ENCODE data around the gene PHACTR1. TPM values are rescaled to one million over a fixed set of nuclear protein-coding genes. Genes with fewer than 3 reads are reported as not detected.

PHACTR1 gene
- total and polyA plus RNA-seq, 9 of the 15 experiments (the other 6 are each of a cell fraction or from before 2014, with no cell fraction given): 11.5 to 32.6 (median 22.0) TPM

DNA sequence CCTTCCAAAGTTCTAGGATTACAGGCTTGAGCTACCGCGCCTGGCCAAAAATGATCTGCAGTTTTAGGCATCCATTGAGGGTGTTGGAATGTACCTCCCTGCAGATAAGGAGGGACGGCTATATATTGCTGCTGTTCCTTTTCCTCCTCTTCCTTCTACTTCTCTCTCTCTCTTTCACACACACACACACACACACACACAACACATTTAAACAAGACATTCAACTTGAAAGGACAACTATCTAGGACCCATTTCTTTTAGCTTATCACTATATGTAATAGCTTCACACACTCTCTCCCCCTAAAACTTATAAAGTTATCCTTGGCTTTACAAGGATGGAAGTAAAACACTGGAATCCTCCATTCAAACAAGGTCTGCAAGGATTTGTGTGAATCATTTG, 260.6 kb downstream of the PHACTR1 start:
- ATAC-seq (no peak), FAIRE-seq (no peak)

More for the DNA sequence above, 260.6 kb downstream of the PHACTR1 start:
- ChIA-PET CTCF (ENCODE audit: low intra/inter-chr PET ratio) (no interaction called here), POLR2A (no interaction called here)
- WGBS (ENCODE audit: insufficient coverage, low coverage, missing lambda C conversion rate): 0% methylated on average over 3 of the region's 3 CpGs
- no peak overlapping the region for H3K27ac ChIP-seq (ENCODE audit: extremely low read depth, low read depth, low read length)
- no peak for DNase-seq (ENCODE audit: extremely low read depth in 1 of 4, low spot score in 3 of 4)
- H2AFZ ChIP-seq (ENCODE audit: low read depth, low read length): no peak overlapping the region
- H3K9ac ChIP-seq (ENCODE audit: insufficient read depth in 1 of 2, low read depth in 2 of 2, low read length in 2 of 2): no peak overlapping the region
- no peak overlapping the region for H3K4me2 ChIP-seq (ENCODE audit: insufficient read depth, low read length)
- no TSS peak for BruUV-seq (replicated peaks)
- no peaks in the 10 kb centered on the region for H3K9me1 ChIP-seq (ENCODE audit: control insufficient read depth, insufficient read depth, low read length)
- H3K9me3 ChIP-seq (replicated peaks; ENCODE audit: control insufficient read depth, insufficient read depth, low read depth, low read length): no peaks in the 10 kb centered on the region
- intact Hi-C loops (cut with micrococcal nuclease): no loop called here
- TF ChIP-seq SMAD4 (CRISPR knock-in tag; conservative IDR thresholded peaks at IDR 0.05): no peak
- TF ChIP-seq NCOA2 (IDR thresholded peaks at IDR 0.05; ENCODE audit: partially characterized antibody in 2 of 2): no peak
- TF ChIP-seq TRIM28 (IDR thresholded peaks at IDR 0.05): no peak
- no peak for TF ChIP-seq POLR2AphosphoS5 (IDR thresholded peaks at IDR 0.05; ENCODE audit: control insufficient read depth, insufficient read depth, low read depth, low read length)
- TF ChIP-seq, protein P1, sequence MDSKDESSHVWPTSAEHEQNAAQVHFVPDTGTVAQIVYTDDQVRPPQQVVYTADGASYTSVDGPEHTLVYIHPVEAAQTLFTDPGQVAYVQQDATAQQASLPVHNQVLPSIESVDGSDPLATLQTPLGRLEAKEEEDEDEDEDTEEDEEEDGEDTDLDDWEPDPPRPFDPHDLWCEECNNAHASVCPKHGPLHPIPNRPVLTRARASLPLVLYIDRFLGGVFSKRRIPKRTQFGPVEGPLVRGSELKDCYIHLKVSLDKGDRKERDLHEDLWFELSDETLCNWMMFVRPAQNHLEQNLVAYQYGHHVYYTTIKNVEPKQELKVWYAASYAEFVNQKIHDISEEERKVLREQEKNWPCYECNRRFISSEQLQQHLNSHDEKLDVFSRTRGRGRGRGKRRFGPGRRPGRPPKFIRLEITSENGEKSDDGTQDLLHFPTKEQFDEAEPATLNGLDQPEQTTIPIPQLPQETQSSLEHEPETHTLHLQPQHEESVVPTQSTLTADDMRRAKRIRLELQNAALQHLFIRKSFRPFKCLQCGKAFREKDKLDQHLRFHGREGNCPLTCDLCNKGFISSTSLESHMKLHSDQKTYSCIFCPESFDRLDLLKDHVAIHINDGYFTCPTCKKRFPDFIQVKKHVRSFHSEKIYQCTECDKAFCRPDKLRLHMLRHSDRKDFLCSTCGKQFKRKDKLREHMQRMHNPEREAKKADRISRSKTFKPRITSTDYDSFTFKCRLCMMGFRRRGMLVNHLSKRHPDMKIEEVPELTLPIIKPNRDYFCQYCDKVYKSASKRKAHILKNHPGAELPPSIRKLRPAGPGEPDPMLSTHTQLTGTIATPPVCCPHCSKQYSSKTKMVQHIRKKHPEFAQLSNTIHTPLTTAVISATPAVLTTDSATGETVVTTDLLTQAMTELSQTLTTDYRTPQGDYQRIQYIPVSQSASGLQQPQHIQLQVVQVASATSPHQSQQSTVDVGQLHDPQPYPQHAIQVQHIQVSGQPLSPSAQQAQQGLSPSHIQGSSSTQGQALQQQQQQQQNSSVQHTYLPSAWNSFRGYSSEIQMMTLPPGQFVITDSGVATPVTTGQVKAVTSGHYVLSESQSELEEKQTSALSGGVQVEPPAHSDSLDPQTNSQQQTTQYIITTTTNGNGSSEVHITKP (IDR thresholded peaks at IDR 0.05; ENCODE audit: partially characterized antibody): peak; percentile 31
- TF ChIP-seq, protein P2, sequence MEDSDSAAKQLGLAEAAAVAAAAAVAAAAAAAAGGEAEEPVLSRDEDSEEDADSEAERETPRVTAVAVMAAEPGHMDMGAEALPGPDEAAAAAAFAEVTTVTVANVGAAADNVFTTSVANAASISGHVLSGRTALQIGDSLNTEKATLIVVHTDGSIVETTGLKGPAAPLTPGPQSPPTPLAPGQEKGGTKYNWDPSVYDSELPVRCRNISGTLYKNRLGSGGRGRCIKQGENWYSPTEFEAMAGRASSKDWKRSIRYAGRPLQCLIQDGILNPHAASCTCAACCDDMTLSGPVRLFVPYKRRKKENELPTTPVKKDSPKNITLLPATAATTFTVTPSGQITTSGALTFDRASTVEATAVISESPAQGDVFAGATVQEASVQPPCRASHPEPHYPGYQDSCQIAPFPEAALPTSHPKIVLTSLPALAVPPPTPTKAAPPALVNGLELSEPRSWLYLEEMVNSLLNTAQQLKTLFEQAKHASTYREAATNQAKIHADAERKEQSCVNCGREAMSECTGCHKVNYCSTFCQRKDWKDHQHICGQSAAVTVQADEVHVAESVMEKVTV (CRISPR knock-in tag; IDR thresholded peaks at IDR 0.05): no peak
- TF ChIP-seq ZNF253 (CRISPR knock-in tag; conservative IDR thresholded peaks at IDR 0.05): no peak
- H3K4me3 ChIP-seq: no peak overlapping the region
- H3K36me3 ChIP-seq (ENCODE audit: control insufficient read depth, insufficient read depth, low read length): no peaks in the 10 kb centered on the region
- in situ Hi-C loops (cut with MboI): no loop called here
- no peaks in the 10 kb centered on the region for H3K79me2 ChIP-seq (ENCODE audit: control insufficient read depth, insufficient read depth, low read length)
- H3K4me1 ChIP-seq (replicated peaks in 1 of 2; ENCODE audit: control insufficient read depth in 2 of 2, insufficient read depth in 2 of 2, low read length in 2 of 2): no peaks in the 10 kb centered on the region
- H4K20me1 ChIP-seq (replicated peaks; ENCODE audit: control insufficient read depth, insufficient read depth, low read length): no peaks in the 10 kb centered on the region; the same call in 1 of the 2 replicates
- H3K27me3 ChIP-seq (ENCODE audit: control insufficient read depth in 2 of 2, insufficient read depth in 2 of 2, low read length in 2 of 2): peaks cover 12 to 22% of the 10 kb centered on the region in 2 experiments; a peak in 4 of 5 replicates
